MM.1S (cell line): ENCODE results near the gene ADCK2.

Experiments used
- DNase-seq: peaks from one replicate; pipeline ENCODE4 v3.0.0-alpha.2; 2015
- H2AFZ ChIP-seq: fragments of 300-600 bp; sonication (generic); 2 replicates; pipeline ENCODE4 v1.6.0; 2016; ENCODE audit warnings: antibody characterized with exemption, low read length
- H3F3A ChIP-seq: fragments of 300-600 bp; sonication (generic); 2 replicates; pipeline ENCODE4 v1.6.1; 2016; ENCODE audit warnings: mild to moderate bottlenecking, antibody characterized with exemption, low read length, moderate library complexity, mixed read lengths; ENCODE audit not compliant: insufficient read depth
- H3K27ac ChIP-seq: fragments of 300-600 bp; sonication (generic); 2 replicates; pipeline ENCODE4 v1.5.1; 2016; ENCODE audit warnings: mild to moderate bottlenecking, low read length
- H3K27me3 ChIP-seq: fragments of 300-600 bp; sonication (generic); replicated peaks from 2 replicates; pipeline ENCODE4 v1.6.0; 2016; ENCODE audit warnings: low read length; ENCODE audit not compliant: insufficient read depth
- H3K36me3 ChIP-seq: fragments of 300-600 bp; sonication (generic); replicated peaks from 2 replicates; pipeline ENCODE4 v1.6.1; 2016; ENCODE audit warnings: mild to moderate bottlenecking, low read length, mixed read lengths; ENCODE audit not compliant: insufficient read depth
- H3K4me1 ChIP-seq: fragments of 300-600 bp; sonication (generic); 2 replicates; pipeline ENCODE4 v1.6.1; 2016; ENCODE audit warnings: low read length, mixed read lengths
- H3K4me2 ChIP-seq: fragments of 300-600 bp; sonication (generic); 2 replicates; pipeline ENCODE4 v1.6.0; 2016; ENCODE audit warnings: low read depth, low read length
- H3K4me3 ChIP-seq: fragments of 300-600 bp; sonication (generic); 2 replicates; pipeline ENCODE4 v1.5.1; 2016; ENCODE audit warnings: low read length, mixed read lengths
- H3K79me2 ChIP-seq: fragments of 300-600 bp; sonication (generic); 2 replicates; pipeline ENCODE4 v1.6.1; 2016; ENCODE audit warnings: mixed run types, low read length, mixed read lengths
- H3K9ac ChIP-seq: fragments of 300-600 bp; sonication (generic); 2 replicates; pipeline ENCODE4 v1.6.1; 2016; ENCODE audit warnings: low read length, mixed read lengths
- H3K9me2 ChIP-seq: fragments of 300-600 bp; sonication (generic); replicated peaks from 2 replicates; pipeline ENCODE4 v1.6.1; 2016; ENCODE audit warnings: mild to moderate bottlenecking, low read length, mixed read lengths; ENCODE audit not compliant: insufficient read depth
- H3K9me3 ChIP-seq: fragments of 300-600 bp; sonication (generic); replicated peaks from 2 replicates; pipeline ENCODE4 v1.6.1; 2016; ENCODE audit warnings: mild to moderate bottlenecking, low read length, mixed read lengths; ENCODE audit not compliant: insufficient read depth
- H4K20me1 ChIP-seq: fragments of 300-600 bp; sonication (generic); 2 replicates; pipeline ENCODE4 v1.6.1; 2016; ENCODE audit warnings: mild to moderate bottlenecking, low read length, moderate library complexity, mixed read lengths; ENCODE audit not compliant: insufficient read depth
- CTCF ChIP-seq: fragments of 300-600 bp; sonication (generic); IDR thresholded peaks from 2 replicates; pipeline ENCODE4 v1.5.1; 2016; ENCODE audit warnings: antibody characterized with exemption, low read length, mixed read lengths
- EZH2 ChIP-seq: fragments of 300-600 bp; sonication (generic); optimal IDR thresholded peaks from 2 replicates; pipeline ENCODE3; 2017; ENCODE audit warnings: low read depth, mild to moderate bottlenecking, antibody characterized with exemption, low read length, mixed read lengths
- EZH2phosphoT487 ChIP-seq: fragments of 300-600 bp; sonication (generic); IDR thresholded peaks from 2 replicates; pipeline ENCODE4 v1.6.1; 2018; ENCODE audit warnings: antibody characterized with exemption, low read length

The ADCK2 gene

GRCh38 chr7:140638173-140638791, 34.5 kb upstream of the ADCK2 start:
- Histone ChIP-seq H3K79me2 (no peaks in the 10 kb centered on the region), H3K4me2 (no peak overlapping the region), H3K4me3 (no peak overlapping the region), H3K9ac (no peak overlapping the region), H3K4me1 (no peaks in the 10 kb centered on the region), H4K20me1 (no peaks in the 10 kb centered on the region), H3K27me3 (peaks cover 53% of the 10 kb centered on the region), H3K9me3 (no peaks in the 10 kb centered on the region), H2AFZ (no peak overlapping the region), H3K36me3 (no peaks in the 10 kb centered on the region), H3F3A (no peaks in the 10 kb centered on the region), H3K9me2 (no peaks in the 10 kb centered on the region), H3K27ac (no peak overlapping the region)
- DNase-seq, result no peak
- TF ChIP-seq EZH2phosphoT487, result no peak
- no peak for TF ChIP-seq CTCF
- no peak for TF ChIP-seq EZH2

DNA sequence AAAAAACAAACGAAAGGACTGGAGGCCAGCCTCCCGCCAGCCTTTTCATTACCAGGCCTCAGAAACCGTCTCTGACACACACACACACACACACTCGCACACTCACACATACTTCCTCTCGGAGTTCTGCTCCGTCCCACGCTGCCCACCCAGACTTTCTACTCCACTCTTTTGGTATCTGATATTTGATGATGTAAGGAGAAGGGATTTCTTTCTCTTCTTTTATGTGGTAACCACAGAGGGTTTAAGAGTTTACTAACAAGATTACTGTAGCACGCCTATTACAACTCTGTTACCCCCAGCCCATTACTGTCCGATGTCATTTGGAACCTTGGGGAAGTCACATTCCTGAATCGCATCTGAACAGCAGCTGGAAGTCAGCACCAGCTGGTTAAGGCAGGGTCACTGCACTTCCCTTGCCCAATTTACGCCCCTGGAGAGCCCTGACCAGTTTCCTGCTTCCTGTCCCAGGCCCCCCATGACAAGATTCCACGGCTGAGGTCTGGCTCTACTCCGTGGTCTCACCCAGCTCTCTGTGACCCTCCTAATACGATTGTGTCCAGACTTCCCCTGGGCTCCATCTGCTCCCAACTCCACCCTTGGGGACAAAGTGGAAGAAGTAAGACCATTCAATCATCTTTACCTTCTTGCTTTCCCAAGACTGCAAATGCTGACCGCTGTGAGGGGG, 33.2 kb upstream of the ADCK2 start:
- Histone ChIP-seq H3K9me3 (no peaks in the 10 kb centered on the region), H2AFZ (no peak overlapping the region), H4K20me1 (no peaks in the 10 kb centered on the region), H3K27ac (no peak overlapping the region), H3K27me3 (peaks cover 57% of the 10 kb centered on the region), H3K4me2 (no peak overlapping the region), H3K36me3 (no peaks in the 10 kb centered on the region), H3K9me2 (no peaks in the 10 kb centered on the region), H3K9ac (no peak overlapping the region), H3K4me1 (no peaks in the 10 kb centered on the region), H3K4me3 (no peak overlapping the region), H3F3A (no peaks in the 10 kb centered on the region), H3K79me2 (no peaks in the 10 kb centered on the region)
- no peak for DNase-seq
- TF ChIP-seq EZH2phosphoT487 (no peak), EZH2 (no peak), CTCF (no peak)

DNA sequence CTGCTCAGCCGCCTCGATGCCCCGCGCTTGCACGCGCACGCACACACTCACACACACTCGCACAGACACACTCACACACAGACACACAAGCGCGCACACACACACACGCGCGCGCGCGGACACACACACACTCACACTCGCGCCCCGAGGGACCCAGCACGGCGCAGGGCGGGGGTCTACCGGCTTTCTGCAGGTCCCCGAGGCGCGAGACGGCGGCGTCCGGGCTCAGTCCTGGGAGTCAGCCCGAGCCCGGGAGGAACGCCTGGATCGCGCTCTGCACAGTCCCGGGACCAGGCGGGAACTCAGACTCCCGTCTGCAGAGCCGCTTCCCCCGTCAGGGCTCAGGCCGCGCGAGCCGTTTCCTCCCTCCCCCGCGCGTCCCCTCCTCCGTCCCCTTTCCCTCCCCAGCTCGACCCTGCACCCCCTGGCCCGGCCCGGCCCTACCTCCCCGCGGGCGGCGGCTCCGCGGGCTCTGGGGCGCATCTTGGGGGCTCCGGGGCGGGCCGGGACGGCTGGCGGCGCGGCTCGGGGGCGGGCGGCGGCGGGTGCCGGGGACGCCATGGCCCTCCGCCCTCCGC, 32.6 kb upstream of the ADCK2 start:
- no peaks in the 10 kb centered on the region for H3K9me2 ChIP-seq
- no peaks in the 10 kb centered on the region for H3F3A ChIP-seq
- H3K4me2 ChIP-seq, result no peak overlapping the region
- no peak for DNase-seq
- no peaks in the 10 kb centered on the region for H3K79me2 ChIP-seq
- TF ChIP-seq EZH2phosphoT487, result no peak
- TF ChIP-seq EZH2, result no peak
- TF ChIP-seq CTCF, result no peak
- H3K9me3 ChIP-seq, result no peaks in the 10 kb centered on the region
- H3K4me1 ChIP-seq, result no peaks in the 10 kb centered on the region
- H3K36me3 ChIP-seq, result no peaks in the 10 kb centered on the region
- peaks cover 57% of the 10 kb centered on the region for H3K27me3 ChIP-seq
- H2AFZ ChIP-seq, result no peak overlapping the region
- no peaks in the 10 kb centered on the region for H4K20me1 ChIP-seq
- no peak overlapping the region for H3K4me3 ChIP-seq
- H3K27ac ChIP-seq, result no peak overlapping the region
- H3K9ac ChIP-seq, result no peak overlapping the region
